Measurements from ENCODE around the gene CATSPER3. TPM values are rescaled to one million over a fixed set of nuclear protein-coding genes. Genes with fewer than 3 reads are reported as not detected.

Gene CATSPER3
- total and polyA plus RNA-seq, 2 of the 8 experiments (the other 6 are each of a cell fraction or from before 2014, with no cell fraction given) = 0.62 TPM; not detected in 1

DNA sequence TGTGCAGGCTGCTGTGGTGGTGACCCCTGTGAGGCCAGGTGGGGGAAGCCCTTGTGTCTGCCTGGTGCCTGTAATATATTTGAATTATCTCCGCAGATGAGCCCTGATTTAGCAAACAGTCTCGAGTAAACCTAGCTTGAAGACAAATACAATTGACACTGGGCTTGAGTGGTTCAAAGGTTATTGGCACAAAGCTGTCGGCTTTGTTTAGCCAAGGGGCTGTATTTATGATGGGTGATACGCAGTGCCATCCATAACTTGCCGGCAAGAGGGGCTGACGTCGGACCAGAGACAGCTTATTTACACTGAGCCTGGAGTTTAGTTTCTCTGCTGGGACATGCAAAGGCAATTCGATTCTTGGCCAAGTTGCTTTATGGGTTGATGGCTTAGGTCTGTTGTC, 86.3 kb downstream of the CATSPER3 start (continued):
- TF ChIP-seq KDM5A (IDR thresholded peaks at IDR 0.05; ENCODE audit: low read length) (no peak), EP300 (IDR thresholded peaks at IDR 0.05; ENCODE audit: borderline replicate concordance in 1 of 2, low read depth in 2 of 2, low read length in 2 of 2) (no peak)
